HEK293 (cell line): ENCODE data around the gene ISOC2.
"Not testable (repeated sequence)": the region's sequence is repeated elsewhere in the genome, so short reads cannot be mapped to it uniquely, and the experiment has no call there.

Source experiments
- CTCF ChIA-PET: fragments of 350-600 bp; formaldehyde crosslinking; extraction: SDS; loops from one replicate; lab custom pipeline; 2021; ENCODE audit warnings: antibody characterized with exemption; lab: Yijun Ruan, JAX
- POLR2A ChIA-PET: fragments of 300-600 bp; formaldehyde crosslinking; extraction: SDS; loops from one replicate; lab custom pipeline; 2020; ENCODE audit warnings: antibody characterized with exemption, inconsistent platforms; lab: Yijun Ruan, JAX
- H3K27ac ChIP-seq: fragments of 200-500 bp; sonication (Bioruptor generic); 2 replicates; pipeline ENCODE4 v1.5.1; 2014; ENCODE audit warnings: low read depth, low read length, control low read depth, inconsistent platforms; ENCODE audit errors: extremely low read depth
- H3K36me3 ChIP-seq, 2 experiments: fragments of 200-500 bp in 1 of 2; sonication (Bioruptor generic) in 1 of 2; 1 replicate in 1 of 2; 2 replicates in 1 of 2; pipeline ENCODE4 v1.5.1; 2014 to 2017; ENCODE audit warnings: inconsistent platforms in 2 of 2, low read length in 2 of 2; ENCODE audit not compliant: control insufficient read depth in 2 of 2, insufficient read depth in 1 of 2
- H3K4me1 ChIP-seq: fragments of 200-500 bp; sonication (Bioruptor generic); 2 replicates; pipeline ENCODE4 v1.5.1; 2014; ENCODE audit warnings: mild to moderate bottlenecking, low read length, inconsistent platforms; ENCODE audit not compliant: control insufficient read depth, insufficient read depth
- H3K4me3 ChIP-seq: 2 replicates; pipeline ENCODE4 v1.5.1; 2011; ENCODE audit warnings: low read depth, mild to moderate bottlenecking, control low read depth, low read length, moderate library complexity
- H3K9me3 ChIP-seq: fragments of 200-500 bp; sonication (Bioruptor generic); 2 replicates; pipeline ENCODE4 v1.5.1; 2014; ENCODE audit warnings: low read depth, low read length, inconsistent platforms; ENCODE audit not compliant: control insufficient read depth, insufficient read depth
- FEZF1 ChIP-seq: fragments of 450-650 bp; formaldehyde crosslinking; IDR thresholded peaks from 2 replicates; pipeline ENCODE4 v1.5.1; 2016; ENCODE audit warnings: missing biosample characterization, missing genetic modification characterization
- GLIS1 ChIP-seq: fragments of 450-650 bp; formaldehyde crosslinking; IDR thresholded peaks from 2 replicates; pipeline ENCODE4 v1.5.1; 2016; ENCODE audit warnings: missing biosample characterization, missing genetic modification characterization
- HOXC10 ChIP-seq: sonication (generic); formaldehyde crosslinking; IDR thresholded peaks from 2 replicates; pipeline ENCODE4 v1.8.1; 2023; ENCODE audit warnings: mild to moderate bottlenecking, missing genetic modification reagents
- MEIS1 ChIP-seq: sonication (generic); formaldehyde crosslinking; IDR thresholded peaks from 2 replicates; pipeline ENCODE4 v1.8.1; 2022; ENCODE audit warnings: missing genetic modification reagents, mild to moderate bottlenecking, borderline replicate concordance
- SP2 ChIP-seq: fragments of 450-650 bp; formaldehyde crosslinking; IDR thresholded peaks from 2 replicates; pipeline ENCODE4 v1.5.1; 2016; ENCODE audit warnings: missing biosample characterization, missing genetic modification characterization
- TCF7L2 ChIP-seq: IDR thresholded peaks from 2 replicates; pipeline ENCODE4 v1.6.1; 2011; ENCODE audit warnings: low read depth, mild to moderate bottlenecking, inconsistent platforms, low read length, moderate library complexity, borderline replicate concordance
- YY1 ChIP-seq: fragments of 450-650 bp; formaldehyde crosslinking; IDR thresholded peaks from 2 replicates; pipeline ENCODE4 v1.5.1; 2018; ENCODE audit warnings: missing biosample characterization, missing genetic modification characterization
- ZBTB44 ChIP-seq: fragments of 450-650 bp; IDR thresholded peaks from 2 replicates; pipeline ENCODE4 v1.5.1; 2018; ENCODE audit warnings: missing biosample characterization, mild to moderate bottlenecking, missing genetic modification characterization
- ZBTB6 ChIP-seq: fragments of 450-650 bp; formaldehyde crosslinking; IDR thresholded peaks from 2 replicates; pipeline ENCODE4 v1.5.1; 2017; ENCODE audit warnings: missing biosample characterization, missing genetic modification characterization
- ZFHX2 ChIP-seq: fragments of 450-650 bp; formaldehyde crosslinking; conservative IDR thresholded peaks from 2 replicates; pipeline ENCODE4 v1.5.1; 2016; ENCODE audit warnings: missing biosample characterization, missing genetic modification characterization
- ZNF146 ChIP-seq: fragments of 450-650 bp; formaldehyde crosslinking; IDR thresholded peaks from 2 replicates; pipeline ENCODE4 v1.5.1; 2016; ENCODE audit warnings: missing biosample characterization, missing genetic modification characterization
- ZNF16 ChIP-seq: fragments of 450-650 bp; formaldehyde crosslinking; IDR thresholded peaks from 2 replicates; pipeline ENCODE4 v1.5.1; 2016; ENCODE audit warnings: low read depth, missing biosample characterization, missing genetic modification characterization
- ZNF335 ChIP-seq: fragments of 450-650 bp; formaldehyde crosslinking; conservative IDR thresholded peaks from 2 replicates; pipeline ENCODE4 v1.5.1; 2016; ENCODE audit warnings: missing biosample characterization, missing genetic modification characterization
- ZNF398 ChIP-seq: fragments of 450-650 bp; formaldehyde crosslinking; IDR thresholded peaks from 2 replicates; pipeline ENCODE4 v1.5.1; 2017; ENCODE audit warnings: missing biosample characterization, missing genetic modification characterization
- ZNF513 ChIP-seq: fragments of 450-650 bp; IDR thresholded peaks from 2 replicates; pipeline ENCODE4 v1.5.1; 2018; ENCODE audit warnings: missing biosample characterization, missing genetic modification characterization
- ZNF549 ChIP-seq: fragments of 450-650 bp; IDR thresholded peaks from 2 replicates; pipeline ENCODE4 v1.5.1; 2018; ENCODE audit warnings: missing biosample characterization, missing genetic modification characterization, mild to moderate bottlenecking, inconsistent platforms, moderate library complexity
- ZNF626 ChIP-seq: fragments of 450-650 bp; sonication (Bioruptor Pico); formaldehyde crosslinking; IDR thresholded peaks from 2 replicates; pipeline ENCODE4 v1.5.1; 2018; ENCODE audit warnings: missing biosample characterization, missing genetic modification characterization, inconsistent platforms
- ZSCAN30 ChIP-seq: fragments of 450-650 bp; IDR thresholded peaks from 2 replicates; pipeline ENCODE4 v1.5.1; 2018; ENCODE audit warnings: missing biosample characterization, mild to moderate bottlenecking, missing genetic modification characterization, moderate library complexity

The ISOC2 gene

GRCh38 chr19:55407550-55407799 lies 54.0 kb downstream of the ISOC2 start, which contains the start of gene UBE2S:
TSS of gene UBE2S (minus strand) at chr19:55407788. CDS start at chr19:55407589, 199 bp downstream.
- TF ChIP-seq ZBTB44: 0 out of 2 replicates have a peak, but pooled peaks have one; percentile 3
- 0 out of 2 replicates have a peak, but pooled peaks have one; percentile 8 for TF ChIP-seq ZBTB6 (tag by site-specific recombination)
- 0 out of 2 replicates have a peak, but pooled peaks have one; percentile 41 for TF ChIP-seq ZNF626 (tag by site-specific recombination)
- 0 out of 2 replicates have a peak, but pooled peaks have one; percentile 13 for TF ChIP-seq ZNF513
- peak; percentile 52; the same call in 1 of the 2 replicates for TF ChIP-seq ZSCAN30 (tag by site-specific recombination)
- TF ChIP-seq ZNF549 (tag by site-specific recombination): peak; percentile 8; the same call in 1 of the 2 replicates
- TF ChIP-seq HOXC10 (CRISPR knock-in tag): 0 out of 2 replicates have a peak, but pooled peaks have one; percentile 89
- peak; percentile 2; the same call in 1 of the 2 replicates for TF ChIP-seq YY1 (tag by site-specific recombination)
- TF ChIP-seq MEIS1: 0 out of 2 replicates have a peak, but pooled peaks have one; percentile 29
- H3K9me3 ChIP-seq, CTCF ChIA-PET, H3K4me1 ChIP-seq: not testable (repeated sequence)
- peak within 1 kb of the TSS; percentile 96 for H3K4me3 ChIP-seq
- POLR2A ChIA-PET: interaction anchor here (0.6 to 3.4 kb wide), 66 partner anchors 8 to 959 kb away, joined by 3 to 78 read pairs (median 5); partner anchors contain the start of genes BRSK1, CCDC106, DNAAF3 and FIZ1
- H3K36me3 ChIP-seq: peaks cover 33 to 44% of the 10 kb centered on the region in 2 experiments
- peak within 1 kb of the TSS; percentile 99 for H3K27ac ChIP-seq

GRCh38 chr19:55406826-55407549 lies 54.5 kb downstream of the ISOC2 start:
- CTCF ChIA-PET: interaction anchor here (0.6 kb wide), 2 partner anchors 38 to 56 kb away, joined by 3 read pairs; no protein-coding TSS in a partner anchor
- Histone ChIP-seq H3K36me3 (peaks cover 38 to 49% of the 10 kb centered on the region in 2 experiments), H3K27ac (peak overlapping the region; percentile 99), H3K4me3 (peak overlapping the region; percentile 96), H3K9me3 (no peaks in the 10 kb centered on the region), H3K4me1 (peaks cover 9% of the 10 kb centered on the region)
- TF ChIP-seq TCF7L2: no peak
- no peak for TF ChIP-seq ZNF16 (tag by site-specific recombination)
- TF ChIP-seq GLIS1 (tag by site-specific recombination): peak; percentile 34; the same call in 1 of the 2 replicates
- TF ChIP-seq SP2 (tag by site-specific recombination): peak; percentile 6
- 0 out of 2 replicates have a peak, but pooled peaks have one; percentile 35 for TF ChIP-seq YY1 (tag by site-specific recombination)
- TF ChIP-seq ZNF398: peak; percentile 55; the same call in 1 of the 2 replicates
- TF ChIP-seq FEZF1 (tag by site-specific recombination): no peak
- no peak for TF ChIP-seq ZNF146 (tag by site-specific recombination)
- TF ChIP-seq ZFHX2 (tag by site-specific recombination): peak; percentile 27; the same call in 1 of the 2 replicates
- peak; percentile 31; the same call in 1 of the 2 replicates for TF ChIP-seq ZNF335
- POLR2A ChIA-PET: interaction anchor here (0.5 to 3.4 kb wide), 50 partner anchors 8 to 290 kb away, joined by 3 to 78 read pairs (median 6); partner anchors contain the start of genes BRSK1, CCDC106, DNAAF3 and FIZ1
